OCI-LY3 (cell line): ENCODE data around the gene FAM163B.

Experiments used
- EZH2phosphoT487 ChIP-seq: fragments of 200-600 bp; shearing (Covaris generic); IDR thresholded peaks from 2 replicates; pipeline ENCODE4 v1.6.1; 2018; ENCODE audit warnings: antibody characterized with exemption, mixed run types, low read depth
- TF ChIP-seq, protein P1 (sequence below): fragments of 200-600, 300-600 bp; sonication (generic); IDR thresholded peaks from 2 replicates; pipeline ENCODE4 v1.5.1; 2014; ENCODE audit warnings: antibody characterized with exemption, low read length, low read depth

- TF ChIP-seq, protein P1, sequence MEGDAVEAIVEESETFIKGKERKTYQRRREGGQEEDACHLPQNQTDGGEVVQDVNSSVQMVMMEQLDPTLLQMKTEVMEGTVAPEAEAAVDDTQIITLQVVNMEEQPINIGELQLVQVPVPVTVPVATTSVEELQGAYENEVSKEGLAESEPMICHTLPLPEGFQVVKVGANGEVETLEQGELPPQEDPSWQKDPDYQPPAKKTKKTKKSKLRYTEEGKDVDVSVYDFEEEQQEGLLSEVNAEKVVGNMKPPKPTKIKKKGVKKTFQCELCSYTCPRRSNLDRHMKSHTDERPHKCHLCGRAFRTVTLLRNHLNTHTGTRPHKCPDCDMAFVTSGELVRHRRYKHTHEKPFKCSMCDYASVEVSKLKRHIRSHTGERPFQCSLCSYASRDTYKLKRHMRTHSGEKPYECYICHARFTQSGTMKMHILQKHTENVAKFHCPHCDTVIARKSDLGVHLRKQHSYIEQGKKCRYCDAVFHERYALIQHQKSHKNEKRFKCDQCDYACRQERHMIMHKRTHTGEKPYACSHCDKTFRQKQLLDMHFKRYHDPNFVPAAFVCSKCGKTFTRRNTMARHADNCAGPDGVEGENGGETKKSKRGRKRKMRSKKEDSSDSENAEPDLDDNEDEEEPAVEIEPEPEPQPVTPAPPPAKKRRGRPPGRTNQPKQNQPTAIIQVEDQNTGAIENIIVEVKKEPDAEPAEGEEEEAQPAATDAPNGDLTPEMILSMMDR, result no peak
- TF ChIP-seq EZH2phosphoT487, result no peak
Observed at GRCh38 chr9:133583586-133583985, 25.6 kb downstream of the FAM163B start.
